ENCODE results near the gene TSEN54.

The TSEN54 gene

DNA sequence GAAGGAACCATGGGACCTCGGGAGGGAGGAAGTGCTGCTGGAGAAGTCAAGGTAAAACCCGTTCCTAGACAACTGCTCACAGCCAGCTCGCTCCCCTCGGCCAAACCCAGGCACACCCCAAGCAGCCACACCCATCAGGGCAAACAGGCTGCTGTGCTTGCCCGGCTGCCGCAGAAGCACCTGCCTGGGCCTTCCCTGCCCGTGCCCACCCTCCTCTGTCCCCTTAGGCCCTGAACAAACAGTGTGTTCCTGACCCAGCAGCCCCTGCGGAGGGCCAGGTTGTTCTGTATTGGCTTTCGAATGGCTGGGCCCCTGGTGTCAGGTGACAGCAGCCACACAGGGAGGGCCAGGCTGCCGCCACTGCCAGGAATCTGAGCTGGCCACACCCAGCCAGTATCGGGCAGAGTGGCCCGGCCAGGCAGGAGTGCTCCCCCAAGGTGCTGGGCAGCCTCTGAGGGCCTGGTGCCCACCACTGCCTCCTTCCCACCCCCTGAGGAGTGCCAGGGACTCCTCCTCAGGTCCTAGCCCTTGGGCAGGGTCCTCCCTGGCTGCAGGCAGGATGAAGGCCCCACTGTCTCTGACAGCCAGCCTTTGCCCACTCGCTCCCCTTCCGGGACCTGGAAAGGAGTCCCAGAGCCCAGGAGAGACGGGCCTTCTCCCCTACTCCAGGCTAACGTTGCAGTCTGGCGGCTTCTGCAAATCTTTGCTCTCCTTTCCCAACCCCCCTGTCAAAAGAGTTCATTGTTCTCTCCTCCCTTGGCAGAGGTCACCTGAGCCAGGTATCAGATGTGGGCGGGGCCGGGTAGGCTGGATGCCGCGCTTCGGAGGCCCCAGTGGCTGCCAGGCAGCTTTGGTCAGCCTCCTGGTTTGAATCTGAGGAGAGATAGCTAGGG is 33.2 kb downstream of the TSEN54 start:
- no peak for DNase-seq

- no peak for DNase-seq
Measured at GRCh38 chr17:75550139-75550465, 33.8 kb downstream of the TSEN54 start.

- no peak for DNase-seq
Measured at GRCh38 chr17:75551266-75551665, 34.9 kb downstream of the TSEN54 start.

GRCh38 chr17:75552425-75553294 is 36.3 kb downstream of the TSEN54 start:
- no peak for DNase-seq

DNA sequence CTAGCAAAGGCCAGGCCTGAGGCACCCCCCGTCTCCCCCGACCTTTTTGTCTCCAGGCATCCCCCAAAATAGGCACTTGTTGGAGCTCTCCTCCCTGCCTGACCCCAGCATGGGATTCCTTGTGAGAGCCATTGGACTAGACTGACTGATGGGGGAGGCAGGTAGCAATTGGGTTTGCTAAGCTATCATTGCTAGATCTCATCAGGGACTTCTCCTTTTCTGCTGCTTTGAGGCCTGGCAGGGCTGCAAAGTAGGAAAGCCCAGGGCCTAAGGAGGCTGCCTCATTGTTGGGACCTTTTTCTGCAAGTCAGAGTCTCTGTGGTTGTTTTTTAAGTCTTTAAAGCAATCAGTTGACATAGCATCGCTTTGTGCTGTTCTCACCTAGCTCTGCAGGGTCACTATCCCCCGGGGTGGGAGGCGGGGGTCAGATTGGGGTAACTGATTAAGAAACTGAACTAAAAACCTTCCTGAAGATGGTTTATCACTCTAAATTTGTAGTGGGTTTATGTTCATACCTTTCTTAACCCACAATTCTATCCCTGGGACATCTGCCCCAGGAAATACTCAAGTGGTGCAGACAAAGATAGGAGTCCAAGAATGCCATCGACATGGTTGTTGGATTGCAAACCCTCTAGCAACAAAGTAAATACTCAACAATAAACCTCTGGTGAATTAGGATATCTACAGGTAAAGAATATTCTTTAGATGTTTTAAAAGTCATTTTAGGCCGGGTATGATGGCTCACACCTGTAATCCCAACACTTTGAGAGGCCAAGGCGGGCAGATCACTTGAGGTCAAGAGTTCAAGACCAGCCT is 37.2 kb downstream of the TSEN54 start:
- DNase-seq, result no peak

- no peak for DNase-seq
Measured at GRCh38 chr17:75555679-75556153, 39.4 kb downstream of the TSEN54 start.

DNA sequence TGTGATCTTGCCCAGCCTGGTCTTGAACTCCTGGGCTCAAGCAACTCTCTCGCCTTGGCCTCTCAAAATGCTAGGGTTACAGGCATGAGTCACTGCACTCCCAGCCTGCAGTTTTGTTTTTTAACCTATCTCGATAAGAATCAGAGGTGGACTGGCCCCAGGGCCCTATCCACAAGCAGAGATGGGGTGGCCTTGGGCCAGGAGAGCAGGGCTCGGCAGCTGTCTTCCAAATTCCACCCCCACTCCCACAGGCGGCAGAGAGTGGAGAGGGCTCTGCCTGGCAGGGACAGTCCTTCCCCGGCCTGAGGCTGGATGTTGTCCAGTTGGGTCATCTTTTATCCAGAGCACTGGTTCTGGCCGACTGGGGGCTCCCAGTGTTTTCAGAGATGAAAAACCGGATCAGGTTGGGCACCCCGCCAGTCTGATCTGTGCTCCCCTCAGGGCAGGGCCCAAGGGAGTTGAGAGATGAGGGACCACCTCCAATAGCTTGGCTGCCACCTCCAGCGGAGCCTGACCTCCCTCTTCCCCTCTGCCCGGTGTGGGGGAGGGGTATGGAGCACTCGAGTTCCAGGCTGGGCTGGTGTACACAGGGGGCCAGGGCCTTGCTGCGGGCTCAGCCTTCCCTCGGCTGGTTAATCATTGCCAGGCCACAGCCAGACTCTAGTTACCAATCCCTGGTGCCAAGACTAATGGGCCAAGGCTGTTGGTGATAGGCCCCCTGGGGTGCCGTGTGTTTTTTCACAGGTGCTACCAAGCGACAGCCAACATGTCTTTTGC is 40.9 kb downstream of the TSEN54 start:
- no peak for DNase-seq

DNA sequence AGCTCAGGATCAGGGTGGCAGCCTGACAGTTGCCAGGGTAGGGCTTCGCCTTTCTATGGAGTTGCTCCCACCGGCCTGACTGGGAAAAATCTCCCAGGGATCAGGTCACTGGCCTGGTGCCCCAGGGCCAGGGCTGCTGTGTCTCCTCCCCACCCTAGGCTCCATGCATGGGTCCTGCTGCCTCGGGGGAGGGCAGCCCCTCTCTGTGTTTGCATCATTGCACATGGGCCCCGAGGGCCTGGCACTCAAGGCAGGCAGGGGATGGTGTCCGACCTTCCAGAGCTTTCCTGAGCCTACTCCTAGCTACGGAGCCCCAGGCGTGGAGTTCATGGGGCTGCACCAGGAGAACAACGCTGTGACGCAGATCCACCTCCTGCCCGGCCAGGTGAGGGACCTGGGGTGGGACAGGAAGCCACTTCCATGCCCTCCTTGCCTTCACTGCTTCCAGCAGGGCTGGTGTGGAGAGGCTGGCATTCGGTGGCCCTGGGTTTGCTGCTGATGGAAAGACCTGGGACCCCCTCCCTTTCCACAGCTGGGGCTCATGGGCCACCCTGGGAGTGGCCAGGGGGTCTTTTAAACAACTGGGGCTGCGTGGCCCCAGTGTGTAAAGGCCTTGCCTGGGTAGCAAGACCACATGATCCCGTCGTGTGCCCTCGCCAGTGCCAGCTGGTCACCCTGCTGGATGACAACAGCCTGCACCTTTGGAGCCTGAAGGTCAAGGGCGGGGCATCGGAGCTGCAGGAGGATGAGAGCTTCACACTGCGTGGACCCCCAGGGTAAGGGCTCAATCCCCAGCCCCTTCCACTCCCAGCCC is 41.7 kb downstream of the TSEN54 start:
- no peak for DNase-seq

- no peak for DNase-seq
Measured at GRCh38 chr17:75558666-75559530, 42.6 kb downstream of the TSEN54 start.

GRCh38 chr17:75559958-75560533 is 43.7 kb downstream of the TSEN54 start:
- no peak for DNase-seq

- no peak for DNase-seq
Measured at GRCh38 chr17:75561927-75562603, 45.7 kb downstream of the TSEN54 start.

GRCh38 chr17:75563063-75563758 is 46.9 kb downstream of the TSEN54 start:
- no peak for DNase-seq

- no peak for DNase-seq
Measured at GRCh38 chr17:75564195-75564594, 47.9 kb downstream of the TSEN54 start.

- DNase-seq, result no peak
Measured at GRCh38 chr17:75565066-75565465, 48.7 kb downstream of the TSEN54 start.

DNA sequence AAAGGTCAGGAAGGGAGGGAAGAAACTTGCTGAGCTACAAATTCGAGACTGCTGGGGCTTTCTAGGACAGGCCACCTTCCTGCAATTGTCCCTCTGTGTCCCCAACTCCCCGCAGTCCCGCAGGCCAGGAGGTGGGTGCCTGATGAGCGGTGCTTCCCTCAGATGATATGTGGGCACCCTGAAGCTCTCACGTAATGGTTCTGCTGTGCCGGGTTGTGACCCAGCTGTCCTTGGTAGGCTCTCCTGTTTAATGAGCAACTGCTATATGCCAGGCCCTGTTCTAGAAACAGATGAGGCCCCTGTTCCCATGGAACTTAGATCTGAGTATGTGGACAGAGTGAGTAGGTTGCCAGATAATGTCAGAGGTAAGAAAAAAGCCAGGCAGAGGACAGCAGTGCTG is 49.3 kb downstream of the TSEN54 start:
- no peak for DNase-seq

- DNase-seq, result no peak
Measured at GRCh38 chr17:75566416-75566815, 50.1 kb downstream of the TSEN54 start.

GRCh38 chr17:75566834-75567233 is 50.5 kb downstream of the TSEN54 start:
- no peak for DNase-seq

DNA sequence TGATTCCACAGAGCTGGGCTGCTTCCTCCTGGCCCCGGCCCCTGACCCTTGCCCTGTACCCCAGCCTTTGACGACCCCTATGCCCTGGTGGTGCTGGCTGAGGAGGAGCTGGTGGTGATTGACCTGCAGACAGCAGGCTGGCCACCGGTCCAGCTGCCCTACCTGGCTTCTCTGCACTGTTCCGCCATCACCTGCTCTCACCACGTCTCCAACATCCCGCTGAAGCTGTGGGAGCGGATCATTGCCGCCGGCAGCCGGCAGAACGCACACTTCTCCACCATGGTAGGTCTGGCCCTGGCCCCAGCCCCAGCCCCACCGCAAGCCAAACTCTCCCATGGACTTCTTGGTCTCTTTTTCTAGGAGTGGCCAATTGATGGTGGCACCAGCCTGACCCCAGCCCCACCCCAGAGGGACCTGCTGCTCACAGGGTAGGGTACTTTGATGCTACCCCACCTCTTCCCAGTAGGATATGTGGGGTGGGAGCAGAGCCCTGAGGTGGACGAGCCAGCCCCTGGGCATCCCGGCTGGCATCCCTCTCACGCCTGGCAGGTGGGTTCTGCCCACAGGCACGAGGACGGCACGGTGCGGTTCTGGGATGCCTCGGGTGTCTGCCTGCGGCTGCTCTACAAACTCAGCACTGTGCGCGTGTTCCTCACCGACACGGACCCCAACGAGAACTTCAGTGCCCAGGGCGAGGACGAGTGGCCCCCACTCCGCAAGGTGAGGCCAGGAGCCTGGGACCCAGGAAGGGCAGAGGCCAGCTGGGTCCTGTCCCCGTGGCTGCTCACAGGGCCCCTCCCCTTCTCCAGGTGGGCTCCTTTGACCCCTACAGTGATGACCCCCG is 52.3 kb downstream of the TSEN54 start:
- no peak for DNase-seq

Data from activated T-cell treated with anti-CD3 and anti-CD28 coated beads, Interleukin-2, amount 50 U/mL, for 48 hours (primary cell).